ENCODE results near the gene AIFM1. TPM values are rescaled to one million over a fixed set of nuclear protein-coding genes. Genes with fewer than 3 reads are reported as not detected.

AIFM1 gene
- 29.6 and 42.2 TPM in 2 replicates for total RNA-seq (2014; rRNA removed; shearing (Covaris generic))
- polyA plus RNA-seq (2016; fragmentation: Nextera tagmentation; extraction: Ambion mirVana), result 47.3 and 49.3 TPM in 2 replicates
- long read RNA-seq, transcript AIFM1-201 (16 exons, 2,260 nt), result major isoform, 46 of 62 reads
- long read RNA-seq, partial matches to known transcripts, result 13 of 62 reads
- long read RNA-seq, other reads (novel, unspliced or antisense), result 3 of 62 reads

GRCh38 chrX:130165703-130166502 is at the start of gene AIFM1:
AIFM1 (minus strand) TSS chrX:130165841; CDS start chrX:130165656, 185 bp downstream.
- H3K79me2 ChIP-seq (replicated peaks; ENCODE audit: insufficient read depth), result peaks cover 39% of the 10 kb centered on the region
- TF ChIP-seq, protein P1, sequence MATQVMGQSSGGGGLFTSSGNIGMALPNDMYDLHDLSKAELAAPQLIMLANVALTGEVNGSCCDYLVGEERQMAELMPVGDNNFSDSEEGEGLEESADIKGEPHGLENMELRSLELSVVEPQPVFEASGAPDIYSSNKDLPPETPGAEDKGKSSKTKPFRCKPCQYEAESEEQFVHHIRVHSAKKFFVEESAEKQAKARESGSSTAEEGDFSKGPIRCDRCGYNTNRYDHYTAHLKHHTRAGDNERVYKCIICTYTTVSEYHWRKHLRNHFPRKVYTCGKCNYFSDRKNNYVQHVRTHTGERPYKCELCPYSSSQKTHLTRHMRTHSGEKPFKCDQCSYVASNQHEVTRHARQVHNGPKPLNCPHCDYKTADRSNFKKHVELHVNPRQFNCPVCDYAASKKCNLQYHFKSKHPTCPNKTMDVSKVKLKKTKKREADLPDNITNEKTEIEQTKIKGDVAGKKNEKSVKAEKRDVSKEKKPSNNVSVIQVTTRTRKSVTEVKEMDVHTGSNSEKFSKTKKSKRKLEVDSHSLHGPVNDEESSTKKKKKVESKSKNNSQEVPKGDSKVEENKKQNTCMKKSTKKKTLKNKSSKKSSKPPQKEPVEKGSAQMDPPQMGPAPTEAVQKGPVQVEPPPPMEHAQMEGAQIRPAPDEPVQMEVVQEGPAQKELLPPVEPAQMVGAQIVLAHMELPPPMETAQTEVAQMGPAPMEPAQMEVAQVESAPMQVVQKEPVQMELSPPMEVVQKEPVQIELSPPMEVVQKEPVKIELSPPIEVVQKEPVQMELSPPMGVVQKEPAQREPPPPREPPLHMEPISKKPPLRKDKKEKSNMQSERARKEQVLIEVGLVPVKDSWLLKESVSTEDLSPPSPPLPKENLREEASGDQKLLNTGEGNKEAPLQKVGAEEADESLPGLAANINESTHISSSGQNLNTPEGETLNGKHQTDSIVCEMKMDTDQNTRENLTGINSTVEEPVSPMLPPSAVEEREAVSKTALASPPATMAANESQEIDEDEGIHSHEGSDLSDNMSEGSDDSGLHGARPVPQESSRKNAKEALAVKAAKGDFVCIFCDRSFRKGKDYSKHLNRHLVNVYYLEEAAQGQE (IDR thresholded peaks at IDR 0.05; ENCODE audit: unreplicated experiment), result no peak
- TF ChIP-seq POLR2AphosphoS5 (IDR thresholded peaks at IDR 0.05; ENCODE audit: low read depth), result peak; percentile 84
- peak; percentile 40; the same call in 1 of the 2 replicates for TF ChIP-seq CREB1 (CRISPR knock-in tag; IDR thresholded peaks at IDR 0.05; ENCODE audit: low read depth)
- TF ChIP-seq, protein P2, sequence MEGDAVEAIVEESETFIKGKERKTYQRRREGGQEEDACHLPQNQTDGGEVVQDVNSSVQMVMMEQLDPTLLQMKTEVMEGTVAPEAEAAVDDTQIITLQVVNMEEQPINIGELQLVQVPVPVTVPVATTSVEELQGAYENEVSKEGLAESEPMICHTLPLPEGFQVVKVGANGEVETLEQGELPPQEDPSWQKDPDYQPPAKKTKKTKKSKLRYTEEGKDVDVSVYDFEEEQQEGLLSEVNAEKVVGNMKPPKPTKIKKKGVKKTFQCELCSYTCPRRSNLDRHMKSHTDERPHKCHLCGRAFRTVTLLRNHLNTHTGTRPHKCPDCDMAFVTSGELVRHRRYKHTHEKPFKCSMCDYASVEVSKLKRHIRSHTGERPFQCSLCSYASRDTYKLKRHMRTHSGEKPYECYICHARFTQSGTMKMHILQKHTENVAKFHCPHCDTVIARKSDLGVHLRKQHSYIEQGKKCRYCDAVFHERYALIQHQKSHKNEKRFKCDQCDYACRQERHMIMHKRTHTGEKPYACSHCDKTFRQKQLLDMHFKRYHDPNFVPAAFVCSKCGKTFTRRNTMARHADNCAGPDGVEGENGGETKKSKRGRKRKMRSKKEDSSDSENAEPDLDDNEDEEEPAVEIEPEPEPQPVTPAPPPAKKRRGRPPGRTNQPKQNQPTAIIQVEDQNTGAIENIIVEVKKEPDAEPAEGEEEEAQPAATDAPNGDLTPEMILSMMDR (conservative IDR thresholded peaks at IDR 0.05; ENCODE audit: low read depth in 2 of 2), result no peak
- no peak for TF ChIP-seq STAT1 (IDR thresholded peaks at IDR 0.05; ENCODE audit: unreplicated experiment)
- TF ChIP-seq NANOG (IDR thresholded peaks at IDR 0.05; ENCODE audit: borderline replicate concordance), result no peak
- TF ChIP-seq EZH2phosphoT487 (IDR thresholded peaks at IDR 0.05; ENCODE audit: unreplicated experiment), result no peak
- TF ChIP-seq, protein P3, sequence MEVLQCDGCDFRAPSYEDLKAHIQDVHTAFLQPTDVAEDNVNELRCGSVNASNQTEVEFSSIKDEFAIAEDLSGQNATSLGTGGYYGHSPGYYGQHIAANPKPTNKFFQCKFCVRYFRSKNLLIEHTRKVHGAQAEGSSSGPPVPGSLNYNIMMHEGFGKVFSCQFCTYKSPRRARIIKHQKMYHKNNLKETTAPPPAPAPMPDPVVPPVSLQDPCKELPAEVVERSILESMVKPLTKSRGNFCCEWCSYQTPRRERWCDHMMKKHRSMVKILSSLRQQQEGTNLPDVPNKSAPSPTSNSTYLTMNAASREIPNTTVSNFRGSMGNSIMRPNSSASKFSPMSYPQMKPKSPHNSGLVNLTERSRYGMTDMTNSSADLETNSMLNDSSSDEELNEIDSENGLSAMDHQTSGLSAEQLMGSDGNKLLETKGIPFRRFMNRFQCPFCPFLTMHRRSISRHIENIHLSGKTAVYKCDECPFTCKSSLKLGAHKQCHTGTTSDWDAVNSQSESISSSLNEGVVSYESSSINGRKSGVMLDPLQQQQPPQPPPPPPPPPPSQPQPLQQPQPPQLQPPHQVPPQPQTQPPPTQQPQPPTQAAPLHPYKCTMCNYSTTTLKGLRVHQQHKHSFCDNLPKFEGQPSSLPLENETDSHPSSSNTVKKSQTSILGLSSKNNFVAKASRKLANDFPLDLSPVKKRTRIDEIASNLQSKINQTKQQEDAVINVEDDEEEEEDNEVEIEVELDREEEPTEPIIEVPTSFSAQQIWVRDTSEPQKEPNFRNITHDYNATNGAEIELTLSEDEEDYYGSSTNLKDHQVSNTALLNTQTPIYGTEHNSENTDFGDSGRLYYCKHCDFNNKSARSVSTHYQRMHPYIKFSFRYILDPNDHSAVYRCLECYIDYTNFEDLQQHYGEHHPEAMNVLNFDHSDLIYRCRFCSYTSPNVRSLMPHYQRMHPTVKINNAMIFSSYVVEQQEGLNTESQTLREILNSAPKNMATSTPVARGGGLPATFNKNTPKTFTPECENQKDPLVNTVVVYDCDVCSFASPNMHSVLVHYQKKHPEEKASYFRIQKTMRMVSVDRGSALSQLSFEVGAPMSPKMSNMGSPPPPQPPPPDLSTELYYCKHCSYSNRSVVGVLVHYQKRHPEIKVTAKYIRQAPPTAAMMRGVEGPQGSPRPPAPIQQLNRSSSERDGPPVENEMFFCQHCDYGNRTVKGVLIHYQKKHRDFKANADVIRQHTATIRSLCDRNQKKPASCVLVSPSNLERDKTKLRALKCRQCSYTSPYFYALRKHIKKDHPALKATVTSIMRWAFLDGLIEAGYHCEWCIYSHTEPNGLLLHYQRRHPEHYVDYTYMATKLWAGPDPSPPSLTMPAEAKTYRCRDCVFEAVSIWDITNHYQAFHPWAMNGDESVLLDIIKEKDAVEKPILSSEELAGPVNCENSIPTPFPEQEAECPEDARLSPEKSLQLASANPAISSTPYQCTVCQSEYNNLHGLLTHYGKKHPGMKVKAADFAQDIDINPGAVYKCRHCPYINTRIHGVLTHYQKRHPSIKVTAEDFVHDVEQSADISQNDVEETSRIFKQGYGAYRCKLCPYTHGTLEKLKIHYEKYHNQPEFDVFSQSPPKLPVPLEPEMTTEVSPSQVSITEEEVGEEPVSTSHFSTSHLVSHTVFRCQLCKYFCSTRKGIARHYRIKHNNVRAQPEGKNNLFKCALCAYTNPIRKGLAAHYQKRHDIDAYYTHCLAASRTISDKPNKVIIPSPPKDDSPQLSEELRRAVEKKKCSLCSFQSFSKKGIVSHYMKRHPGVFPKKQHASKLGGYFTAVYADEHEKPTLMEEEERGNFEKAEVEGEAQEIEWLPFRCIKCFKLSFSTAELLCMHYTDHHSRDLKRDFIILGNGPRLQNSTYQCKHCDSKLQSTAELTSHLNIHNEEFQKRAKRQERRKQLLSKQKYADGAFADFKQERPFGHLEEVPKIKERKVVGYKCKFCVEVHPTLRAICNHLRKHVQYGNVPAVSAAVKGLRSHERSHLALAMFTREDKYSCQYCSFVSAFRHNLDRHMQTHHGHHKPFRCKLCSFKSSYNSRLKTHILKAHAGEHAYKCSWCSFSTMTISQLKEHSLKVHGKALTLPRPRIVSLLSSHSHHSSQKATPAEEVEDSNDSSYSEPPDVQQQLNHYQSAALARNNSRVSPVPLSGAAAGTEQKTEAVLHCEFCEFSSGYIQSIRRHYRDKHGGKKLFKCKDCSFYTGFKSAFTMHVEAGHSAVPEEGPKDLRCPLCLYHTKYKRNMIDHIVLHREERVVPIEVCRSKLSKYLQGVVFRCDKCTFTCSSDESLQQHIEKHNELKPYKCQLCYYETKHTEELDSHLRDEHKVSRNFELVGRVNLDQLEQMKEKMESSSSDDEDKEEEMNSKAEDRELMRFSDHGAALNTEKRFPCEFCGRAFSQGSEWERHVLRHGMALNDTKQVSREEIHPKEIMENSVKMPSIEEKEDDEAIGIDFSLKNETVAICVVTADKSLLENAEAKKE (CRISPR knock-in tag; IDR thresholded peaks at IDR 0.05), result no peak
- TF ChIP-seq, protein P4, sequence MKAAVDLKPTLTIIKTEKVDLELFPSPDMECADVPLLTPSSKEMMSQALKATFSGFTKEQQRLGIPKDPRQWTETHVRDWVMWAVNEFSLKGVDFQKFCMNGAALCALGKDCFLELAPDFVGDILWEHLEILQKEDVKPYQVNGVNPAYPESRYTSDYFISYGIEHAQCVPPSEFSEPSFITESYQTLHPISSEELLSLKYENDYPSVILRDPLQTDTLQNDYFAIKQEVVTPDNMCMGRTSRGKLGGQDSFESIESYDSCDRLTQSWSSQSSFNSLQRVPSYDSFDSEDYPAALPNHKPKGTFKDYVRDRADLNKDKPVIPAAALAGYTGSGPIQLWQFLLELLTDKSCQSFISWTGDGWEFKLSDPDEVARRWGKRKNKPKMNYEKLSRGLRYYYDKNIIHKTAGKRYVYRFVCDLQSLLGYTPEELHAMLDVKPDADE (IDR thresholded peaks at IDR 0.05), result 0 out of 2 replicates have a peak, but pooled peaks have one; percentile 36
- no peaks in the 10 kb centered on the region for H3K27me3 ChIP-seq (ENCODE audit: insufficient read depth)
- Mint-ChIP-seq H3K4me3 (peak within 1 kb of the TSS; percentile 94), H3K4me1 (peaks cover 15% of the 10 kb centered on the region; the same call in 2 of the 3 replicates), H3K27ac (peak within 1 kb of the TSS; percentile 95), H3K27me3 (ENCODE audit: insufficient read depth, low read depth, poor library complexity) (no peaks in the 10 kb centered on the region), H3K36me3 (ENCODE audit: low read depth) (no peaks in the 10 kb centered on the region; the same call in 1 of the 3 replicates), H3K9me3 (no peaks in the 10 kb centered on the region; the same call in 2 of the 3 replicates)
- peak within 1 kb of the TSS; percentile 92 for H3K4me2 ChIP-seq
- H3K27ac ChIP-seq (ENCODE audit: low read depth), result peak within 1 kb of the TSS; percentile 97; the same call in 1 of the 2 replicates
- ATAC-seq (peak; percentile 95), DNase-seq (ENCODE audit: low spot score) (peak; percentile 88)
- H3F3A ChIP-seq (replicated peaks; ENCODE audit: low read depth), result no peaks in the 10 kb centered on the region
- peaks cover 12% of the 10 kb centered on the region for H3K4me1 ChIP-seq (ENCODE audit: insufficient read depth)
- no peak within 1 kb of the TSS for H2AFZ ChIP-seq
- H3K4me3 ChIP-seq, result peak within 1 kb of the TSS; percentile 84
- no peaks in the 10 kb centered on the region for H3K36me3 ChIP-seq (ENCODE audit: insufficient read depth)
- H4K20me1 ChIP-seq (replicated peaks; ENCODE audit: insufficient read depth), result no peaks in the 10 kb centered on the region
- H3K9me2 ChIP-seq (ENCODE audit: insufficient read depth), result no peaks in the 10 kb centered on the region

All from GM23338 (cell line).